Measurements from ENCODE around the gene WHAMM. TPM values are rescaled to one million over a fixed set of nuclear protein-coding genes. Genes with fewer than 3 reads are reported as not detected.

WHAMM gene
- total and polyA plus RNA-seq, 2 experiments from 2014 or later: 3.0 to 3.6 TPM

GRCh38 chr15:82852941-82853561 lies 43.6 kb downstream of the WHAMM start:
- no peaks in the 10 kb centered on the region for H3K36me3 ChIP-seq (ENCODE audit: low read depth)
- H3K4me3 ChIP-seq: no peak overlapping the region
- H3K4me1 ChIP-seq (ENCODE audit: insufficient read depth): peaks cover 4% of the 10 kb centered on the region
- no peak overlapping the region for H3K27ac ChIP-seq
- TF ChIP-seq EZH2phosphoT487 (IDR thresholded peaks at IDR 0.05; ENCODE audit: insufficient read depth, low read depth) (no peak), EZH2 (IDR thresholded peaks at IDR 0.05; ENCODE audit: insufficient read depth, poor library complexity, severe bottlenecking) (no peak)
- no peak overlapping the region for H3K9ac ChIP-seq
- in situ Hi-C loops (cut with MboI): no loop called here
- DNase-seq: no peak
- no peaks in the 10 kb centered on the region for H3K79me2 ChIP-seq (ENCODE audit: insufficient read depth)
- H3K27me3 ChIP-seq (replicated peaks; ENCODE audit: insufficient read depth): no peaks in the 10 kb centered on the region
- no peaks in the 10 kb centered on the region for H3K9me2 ChIP-seq (ENCODE audit: insufficient read depth)
- no peak overlapping the region for H2AFZ ChIP-seq
- no peaks in the 10 kb centered on the region for H3K9me3 ChIP-seq (ENCODE audit: low read depth)
- no peak overlapping the region for H3K4me2 ChIP-seq (ENCODE audit: unreplicated experiment)
- 62 to 68% methylated on average over 13 to 15 of the region's 16 CpGs for WGBS, 2 experiments (ENCODE audit: low coverage in 1 of 2, low lambda C conversion rate in 2 of 2, missing lambda C conversion rate in 2 of 2)
- no peaks in the 10 kb centered on the region for H4K20me1 ChIP-seq (ENCODE audit: insufficient read depth)
- peaks cover 4% of the 10 kb centered on the region; the same call in 1 of the 2 replicates for H3F3A ChIP-seq (ENCODE audit: insufficient read depth)

- no peaks in the 10 kb centered on the region for H3K79me2 ChIP-seq (ENCODE audit: insufficient read depth)
- in situ Hi-C loops (cut with MboI): no loop called here
- no peaks in the 10 kb centered on the region for H3K27me3 ChIP-seq (replicated peaks; ENCODE audit: insufficient read depth)
- no peaks in the 10 kb centered on the region for H3K9me2 ChIP-seq (ENCODE audit: insufficient read depth)
- no peaks in the 10 kb centered on the region for H4K20me1 ChIP-seq (ENCODE audit: insufficient read depth)
- H3K4me1 ChIP-seq (ENCODE audit: insufficient read depth): peaks cover 4% of the 10 kb centered on the region
- H2AFZ ChIP-seq: no peak overlapping the region
- TF ChIP-seq EZH2 (IDR thresholded peaks at IDR 0.05; ENCODE audit: insufficient read depth, poor library complexity, severe bottlenecking) (no peak), EZH2phosphoT487 (IDR thresholded peaks at IDR 0.05; ENCODE audit: insufficient read depth, low read depth) (no peak)
- no peak for DNase-seq
- no peak overlapping the region for H3K4me2 ChIP-seq (ENCODE audit: unreplicated experiment)
- H3K36me3 ChIP-seq (ENCODE audit: low read depth): no peaks in the 10 kb centered on the region
- no peak overlapping the region for H3K27ac ChIP-seq
- no peak overlapping the region for H3K4me3 ChIP-seq
- H3K9me3 ChIP-seq (ENCODE audit: low read depth): no peaks in the 10 kb centered on the region
- H3K9ac ChIP-seq: no peak overlapping the region
- H3F3A ChIP-seq (ENCODE audit: insufficient read depth): no peaks in the 10 kb centered on the region
- WGBS, 2 experiments (ENCODE audit: low coverage in 1 of 2, low lambda C conversion rate in 2 of 2, missing lambda C conversion rate in 2 of 2): 89 to 90% methylated on average over 12 to 21 of the region's 21 CpGs
Measured at GRCh38 chr15:82854554-82854953, 45.1 kb downstream of the WHAMM start.

- in situ Hi-C loops (cut with MboI): loop anchor here (5.0 kb wide), 1 partner anchor 147 kb away; no protein-coding TSS in a partner anchor
Measured at GRCh38 chr15:82855286-82856100, 46.1 kb downstream of the WHAMM start.

GRCh38 chr15:82856397-82857170 lies 47.2 kb downstream of the WHAMM start:
- no peaks in the 10 kb centered on the region for H3K4me1 ChIP-seq (ENCODE audit: insufficient read depth)
- no peak overlapping the region for H2AFZ ChIP-seq
- H3K27me3 ChIP-seq (replicated peaks; ENCODE audit: insufficient read depth): no peaks in the 10 kb centered on the region
- H3K36me3 ChIP-seq (ENCODE audit: low read depth): no peaks in the 10 kb centered on the region
- no peaks in the 10 kb centered on the region for H3K79me2 ChIP-seq (ENCODE audit: insufficient read depth)
- H3K27ac ChIP-seq: no peak overlapping the region
- no peaks in the 10 kb centered on the region for H4K20me1 ChIP-seq (ENCODE audit: insufficient read depth)
- in situ Hi-C loops (cut with MboI): loop anchor here (5.0 kb wide), 1 partner anchor 146 kb away; no protein-coding TSS in a partner anchor
- H3K9ac ChIP-seq: no peak overlapping the region
- no peak overlapping the region for H3K4me3 ChIP-seq
- no peaks in the 10 kb centered on the region for H3F3A ChIP-seq (ENCODE audit: insufficient read depth)
- H3K9me2 ChIP-seq (ENCODE audit: insufficient read depth): no peaks in the 10 kb centered on the region
- H3K4me2 ChIP-seq (ENCODE audit: unreplicated experiment): no peak overlapping the region
- no peak for DNase-seq
- WGBS, 2 experiments (ENCODE audit: low coverage in 1 of 2, low lambda C conversion rate in 2 of 2, missing lambda C conversion rate in 2 of 2): 96 to 97% methylated on average over 10 of the region's 10 CpGs
- TF ChIP-seq EZH2 (IDR thresholded peaks at IDR 0.05; ENCODE audit: insufficient read depth, poor library complexity, severe bottlenecking) (no peak), EZH2phosphoT487 (IDR thresholded peaks at IDR 0.05; ENCODE audit: insufficient read depth, low read depth) (no peak)
- no peaks in the 10 kb centered on the region for H3K9me3 ChIP-seq (ENCODE audit: low read depth)

More at GRCh38 chr15:82855286-82856100, 46.1 kb downstream of the WHAMM start:
- H3F3A ChIP-seq (ENCODE audit: insufficient read depth): no peaks in the 10 kb centered on the region
- 81 to 87% methylated on average over 13 to 17 of the region's 17 CpGs for WGBS, 2 experiments (ENCODE audit: low coverage in 1 of 2, low lambda C conversion rate in 2 of 2, missing lambda C conversion rate in 2 of 2)
- H3K9me2 ChIP-seq (ENCODE audit: insufficient read depth): no peaks in the 10 kb centered on the region
- no peaks in the 10 kb centered on the region for H3K79me2 ChIP-seq (ENCODE audit: insufficient read depth)
- TF ChIP-seq EZH2phosphoT487 (IDR thresholded peaks at IDR 0.05; ENCODE audit: insufficient read depth, low read depth): no peak
- no peak for TF ChIP-seq EZH2 (IDR thresholded peaks at IDR 0.05; ENCODE audit: insufficient read depth, poor library complexity, severe bottlenecking)
- H3K9ac ChIP-seq: no peak overlapping the region
- H3K9me3 ChIP-seq (ENCODE audit: low read depth): no peaks in the 10 kb centered on the region
- no peak for DNase-seq
- H3K27me3 ChIP-seq (replicated peaks; ENCODE audit: insufficient read depth): no peaks in the 10 kb centered on the region
- no peaks in the 10 kb centered on the region for H3K36me3 ChIP-seq (ENCODE audit: low read depth)
- H3K4me1 ChIP-seq (ENCODE audit: insufficient read depth): no peaks in the 10 kb centered on the region
- H3K4me3 ChIP-seq: no peak overlapping the region
- no peaks in the 10 kb centered on the region for H4K20me1 ChIP-seq (ENCODE audit: insufficient read depth)
- H3K27ac ChIP-seq: no peak overlapping the region
- no peak overlapping the region for H2AFZ ChIP-seq
- H3K4me2 ChIP-seq (ENCODE audit: unreplicated experiment): no peak overlapping the region
